Tibial nerve (tissue), 4 donors: ENCODE data around the gene GTF2A1. TPM values are rescaled to one million over a fixed set of nuclear protein-coding genes. Genes with fewer than 3 reads are reported as not detected.

Experiments
- DNase-seq, 2 donors: peaks; one replicate each; pipeline ENCODE4 v3.0.0-alpha.2; 2019; ENCODE audit warnings: low spot score in 2 of 2
- H3K27ac ChIP-seq, 4 donors: fragments of 200-600 bp; sonication (generic) in 3 of 4; one replicate each; pipeline ENCODE4 v1.5.1; 2017 to 2019; ENCODE audit warnings: mild to moderate bottlenecking in 1 of 4
- H3K27me3 ChIP-seq, 2 donors: fragments of 200-600 bp; sonication (generic) in 1 of 2; one replicate each; pipeline versions ENCODE4 v1.5.1 to v1.6.0; 2017 to 2019
- H3K36me3 ChIP-seq, 3 donors: fragments of 200-600 bp; sonication (generic); one replicate each; pipeline ENCODE4 v1.5.1; 2018 to 2019
- H3K4me1 ChIP-seq, 4 donors: fragments of 200-600 bp; sonication (generic) in 3 of 4; one replicate each; pipeline ENCODE4 v1.5.1; 2017 to 2019
- H3K4me3 ChIP-seq, 4 donors: fragments of 200-600 bp; sonication (generic) in 3 of 4; one replicate each; pipeline ENCODE4 v1.5.1; 2017 to 2019; ENCODE audit warnings: mild to moderate bottlenecking in 1 of 4, moderate library complexity in 1 of 4
- H3K9me3 ChIP-seq, 4 donors: fragments of 200-600 bp; sonication (generic) in 3 of 4; one replicate each; pipeline ENCODE4 v1.5.1; 2017 to 2019
- CTCF ChIP-seq, 5 experiments: fragments of 200-600 bp in 3 of 5; fragments of 450-650 bp in 2 of 5; sonication (generic) in 3 of 5; IDR thresholded peaks; one replicate each; pipeline ENCODE4 v1.5.1; 2016 to 2019; ENCODE audit warnings: antibody characterized with exemption in 5 of 5, mild to moderate bottlenecking in 3 of 5, moderate library complexity in 2 of 5
- EP300 ChIP-seq, 2 donors: sonication (generic); formaldehyde crosslinking; IDR thresholded peaks; one replicate each; pipeline ENCODE4 v1.6.1; 2017; ENCODE audit warnings: antibody characterized with exemption in 2 of 2, mild to moderate bottlenecking in 1 of 2
- POLR2A ChIP-seq, 2 donors: fragments of 450-650 bp; IDR thresholded peaks; one replicate each; pipeline ENCODE4 v1.6.1; 2017; ENCODE audit warnings: antibody characterized with exemption in 2 of 2, mild to moderate bottlenecking in 2 of 2, moderate library complexity in 2 of 2
- WGBS, 2 donors: methylation state at CpG; one replicate each; pipeline ENCODE4 v1.1.5; 2018; 5-methylcytosine and 5-hydroxymethylcytosine counted together
- total RNA-seq, 4 donors: library from RNA; depleted of rRNA; stranded (reverse); fragments of >200 nt; gene quantifications; one replicate each; pipeline ENCODE4 v1.1.0, GENCODE V29; 2016

GTF2A1 gene
- total RNA-seq, 4 donors from 2014 or later, result 20.7 to 27.3 (median 26.2) TPM

GRCh38 chr14:81179631-81180030 is 41.1 kb downstream of the GTF2A1 start:
- WGBS, 2 donors, result 88 to 92% methylated on average over 2 of the region's 2 CpGs
- Histone ChIP-seq H3K4me3 (no peak overlapping the region), H3K27ac (no peak overlapping the region)

GRCh38 chr14:81178063-81178462 is 42.7 kb downstream of the GTF2A1 start:
- no peak for DNase-seq
- no peaks in the 10 kb centered on the region for H3K27me3 ChIP-seq
- H3K36me3 ChIP-seq, result peaks cover 0 to 26% (median 0%) of the 10 kb centered on the region in 3 donors
- H3K4me3 ChIP-seq, result no peak overlapping the region
- no peak overlapping the region for H3K27ac ChIP-seq
- H3K4me1 ChIP-seq, result peaks cover 3 to 36% (median 7%) of the 10 kb centered on the region in 4 donors
- TF ChIP-seq POLR2A (IDR thresholded peaks at IDR 0.05) (no peak), CTCF (IDR thresholded peaks at IDR 0.05) (no peak), EP300 (IDR thresholded peaks at IDR 0.05) (no peak)
- no peaks in the 10 kb centered on the region for H3K9me3 ChIP-seq

More at GRCh38 chr14:81179631-81180030, 41.1 kb downstream of the GTF2A1 start:
- no peak for DNase-seq
- Histone ChIP-seq H3K27me3 (no peaks in the 10 kb centered on the region), H3K4me1 (peaks cover 3 to 49% (median 8%) of the 10 kb centered on the region in 4 donors), H3K9me3 (no peaks in the 10 kb centered on the region), H3K36me3 (peaks cover 0 to 21% (median 0%) of the 10 kb centered on the region in 3 donors)
- TF ChIP-seq EP300 (IDR thresholded peaks at IDR 0.05), result no peak
- TF ChIP-seq POLR2A (IDR thresholded peaks at IDR 0.05), result no peak

- Histone ChIP-seq H3K4me1 (peaks cover 0 to 28% (median 6%) of the 10 kb centered on the region in 4 donors), H3K27ac (peak overlapping the region in 2 of 4 donors; percentile 10 to 35), H3K36me3 (peaks cover 0 to 26% (median 0%) of the 10 kb centered on the region in 3 donors), H3K27me3 (no peaks in the 10 kb centered on the region), H3K9me3 (no peaks in the 10 kb centered on the region), H3K4me3 (peak overlapping the region in 1 of 4 donors; percentile 11)
- TF ChIP-seq CTCF (IDR thresholded peaks at IDR 0.05) (no peak), POLR2A (IDR thresholded peaks at IDR 0.05) (no peak), EP300 (IDR thresholded peaks at IDR 0.05) (no peak)
- DNase-seq, result no peak
- WGBS, 2 donors, result 74 to 87% methylated on average over 1 of the region's 1 CpG
These were observed 43.5 kb downstream of the GTF2A1 start for GRCh38 chr14:81177225-81177624.

- 81 to 88% methylated on average over 3 of the region's 3 CpGs for WGBS, 2 donors
- H3K36me3 ChIP-seq, result peaks cover 0 to 21% (median 0%) of the 10 kb centered on the region in 3 donors
- no peaks in the 10 kb centered on the region for H3K27me3 ChIP-seq
- peaks cover 0 to 21% (median 6%) of the 10 kb centered on the region in 4 donors for H3K4me1 ChIP-seq
- TF ChIP-seq EP300 (IDR thresholded peaks at IDR 0.05), result no peak
- no peak for TF ChIP-seq CTCF (IDR thresholded peaks at IDR 0.05)
- no peak for TF ChIP-seq POLR2A (IDR thresholded peaks at IDR 0.05)
- H3K27ac ChIP-seq, result no peak overlapping the region
- DNase-seq, result peak; percentile 33 to 45
- H3K9me3 ChIP-seq, result no peaks in the 10 kb centered on the region
- no peak overlapping the region for H3K4me3 ChIP-seq
These were observed 44.5 kb downstream of the GTF2A1 start for GRCh38 chr14:81176241-81176640.

- no peak overlapping the region for H3K27ac ChIP-seq
- no peak for DNase-seq
- WGBS, 2 donors, result 79 to 91% methylated on average over 3 of the region's 3 CpGs
These were observed 47.9 kb downstream of the GTF2A1 start for GRCh38 chr14:81172881-81173280.

More at GRCh38 chr14:81172881-81173280, 47.9 kb downstream of the GTF2A1 start:
- Histone ChIP-seq H3K4me3 (no peak overlapping the region), H3K36me3 (peaks cover 0 to 5% (median 0%) of the 10 kb centered on the region in 3 donors), H3K9me3 (no peaks in the 10 kb centered on the region), H3K4me1 (peaks cover 3 to 30% (median 6%) of the 10 kb centered on the region in 4 donors), H3K27me3 (no peaks in the 10 kb centered on the region)
- TF ChIP-seq EP300 (IDR thresholded peaks at IDR 0.05) (no peak), CTCF (IDR thresholded peaks at IDR 0.05) (no peak), POLR2A (IDR thresholded peaks at IDR 0.05) (no peak)
